HFFc6 (cell line): Measurements from ENCODE around the gene JMJD6. TPM values are rescaled to one million over a fixed set of nuclear protein-coding genes. Genes with fewer than 3 reads are reported as not detected.
"Not testable (repeated sequence)": the region's sequence is repeated elsewhere in the genome, so short reads cannot be mapped to it uniquely, and the experiment has no call there.

Experiments
- DNase-seq: peaks from one replicate; pipeline ENCODE4 v3.0.0-alpha.2; 2018
- H3K27ac Mint-ChIP-seq: 2 replicates; pipeline ENCODE4 v1.8.0; 2020; ENCODE audit warnings: mild to moderate bottlenecking, mixed read lengths
- H3K27me3 Mint-ChIP-seq: 2 replicates; pipeline ENCODE4 v1.8.0; 2021; ENCODE audit warnings: mild to moderate bottlenecking, moderate library complexity, mixed read lengths; ENCODE audit not compliant: insufficient read depth
- H3K36me3 Mint-ChIP-seq: 2 replicates; pipeline ENCODE4 v1.8.0; 2021; ENCODE audit warnings: low read depth, mixed read lengths
- H3K4me1 Mint-ChIP-seq: 2 replicates; pipeline ENCODE4 v1.8.0; 2020; ENCODE audit warnings: low read depth, mixed read lengths
- H3K4me3 Mint-ChIP-seq: 2 replicates; pipeline ENCODE4 v1.8.0; 2020; ENCODE audit warnings: mild to moderate bottlenecking, moderate library complexity, mixed read lengths
- H3K9me3 Mint-ChIP-seq: 2 replicates; pipeline ENCODE4 v1.8.0; 2020; ENCODE audit warnings: mild to moderate bottlenecking, mixed read lengths
- CTCF ChIP-seq: fragments of 200-600 bp; sonication (generic); IDR thresholded peaks from 2 replicates; pipeline ENCODE4 v1.5.0; 2021; ENCODE audit warnings: antibody characterized with exemption, mild to moderate bottlenecking
- total RNA-seq, 6 experiments: library from RNA; stranded (reverse); fragmentation: NEBNext Ultra II Directional; extraction: Animal tissue kit (Norgen Biotek cat#: 25700); gene quantifications; 2 replicates in 1 of 6; 3 replicates in 5 of 6; pipeline ENCODE4 v1.2.3, GENCODE V29; 2021

Gene JMJD6
- total RNA-seq, 6 experiments from 2014 or later, result 32.9 to 44.3 (median 37.3) TPM

GRCh38 chr17:76747716-76748363, 21.4 kb upstream of the JMJD6 start:
- no peak overlapping the region for H3K4me3 Mint-ChIP-seq
- TF ChIP-seq CTCF, result no peak
- peaks cover 7% of the 10 kb centered on the region for H3K4me1 Mint-ChIP-seq
- peaks cover 8% of the 10 kb centered on the region; the same call in 1 of the 2 replicates for H3K9me3 Mint-ChIP-seq
- H3K36me3 Mint-ChIP-seq, result peaks cover 35% of the 10 kb centered on the region
- no peak for DNase-seq
- H3K27ac Mint-ChIP-seq, result no peak overlapping the region
- peaks cover 2% of the 10 kb centered on the region; the same call in 1 of the 2 replicates for H3K27me3 Mint-ChIP-seq

GRCh38 chr17:76745785-76746184, 19.4 kb upstream of the JMJD6 start:
- H3K4me3 Mint-ChIP-seq, H3K27me3 Mint-ChIP-seq, H3K27ac Mint-ChIP-seq, H3K9me3 Mint-ChIP-seq: not testable (repeated sequence)
- DNase-seq, result peak; percentile 23
- Mint-ChIP-seq H3K4me1 (peaks cover 10% of the 10 kb centered on the region), H3K36me3 (peaks cover 36% of the 10 kb centered on the region)

GRCh38 chr17:76744747-76745146, 18.3 kb upstream of the JMJD6 start:
- H3K27me3 Mint-ChIP-seq, result peaks cover under 1% of the 10 kb centered on the region; the same call in 1 of the 2 replicates
- peaks cover 8% of the 10 kb centered on the region; the same call in 1 of the 2 replicates for H3K9me3 Mint-ChIP-seq
- no peak overlapping the region for H3K4me3 Mint-ChIP-seq
- peaks cover 36% of the 10 kb centered on the region for H3K36me3 Mint-ChIP-seq
- no peak for DNase-seq
- no peak for TF ChIP-seq CTCF
- peaks cover 19% of the 10 kb centered on the region for H3K4me1 Mint-ChIP-seq
- H3K27ac Mint-ChIP-seq, result no peak overlapping the region

GRCh38 chr17:76742958-76743357, 16.6 kb upstream of the JMJD6 start:
- H3K27me3 Mint-ChIP-seq, result no peaks in the 10 kb centered on the region
- DNase-seq, result no peak
- no peak overlapping the region for H3K4me3 Mint-ChIP-seq
- H3K9me3 Mint-ChIP-seq, result peaks cover 8% of the 10 kb centered on the region; the same call in 1 of the 2 replicates
- no peak overlapping the region for H3K27ac Mint-ChIP-seq
- no peak for TF ChIP-seq CTCF
- peaks cover 36% of the 10 kb centered on the region for H3K36me3 Mint-ChIP-seq
- H3K4me1 Mint-ChIP-seq, result peaks cover 30% of the 10 kb centered on the region

- H3K4me3 Mint-ChIP-seq, result no peak overlapping the region
- H3K27ac Mint-ChIP-seq, result no peak overlapping the region
These were observed 14.1 kb upstream of the JMJD6 start for GRCh38 chr17:76740329-76741118.

GRCh38 chr17:76739568-76740115, 13.2 kb upstream of the JMJD6 start:
- peaks cover 31% of the 10 kb centered on the region for H3K4me1 Mint-ChIP-seq
- DNase-seq, H3K27ac Mint-ChIP-seq, H3K9me3 Mint-ChIP-seq: not testable (repeated sequence)
- peaks cover 31% of the 10 kb centered on the region for H3K36me3 Mint-ChIP-seq
- H3K27me3 Mint-ChIP-seq, result peaks cover 13% of the 10 kb centered on the region
- H3K4me3 Mint-ChIP-seq, result peak overlapping the region; percentile 96

More at GRCh38 chr17:76740329-76741118, 14.1 kb upstream of the JMJD6 start:
- no peak for TF ChIP-seq CTCF
- H3K9me3 Mint-ChIP-seq, result peaks cover 4% of the 10 kb centered on the region; the same call in 1 of the 2 replicates
- no peak for DNase-seq
- H3K36me3 Mint-ChIP-seq, result peaks cover 31% of the 10 kb centered on the region
- peaks cover 11% of the 10 kb centered on the region for H3K27me3 Mint-ChIP-seq
- H3K4me1 Mint-ChIP-seq, result peaks cover 23% of the 10 kb centered on the region
